GM18499 (cell line): ENCODE data around the gene CTCFL.

Experiments used
- ATAC-seq: cut with Tn5 transposase; IDR thresholded peaks from one replicate; pipeline ENCODE4 v1.9.1; 2021; ENCODE audit warnings: moderate number of reproducible peaks; ENCODE audit not compliant: insufficient read depth, unreplicated experiment

CTCFL gene

DNA sequence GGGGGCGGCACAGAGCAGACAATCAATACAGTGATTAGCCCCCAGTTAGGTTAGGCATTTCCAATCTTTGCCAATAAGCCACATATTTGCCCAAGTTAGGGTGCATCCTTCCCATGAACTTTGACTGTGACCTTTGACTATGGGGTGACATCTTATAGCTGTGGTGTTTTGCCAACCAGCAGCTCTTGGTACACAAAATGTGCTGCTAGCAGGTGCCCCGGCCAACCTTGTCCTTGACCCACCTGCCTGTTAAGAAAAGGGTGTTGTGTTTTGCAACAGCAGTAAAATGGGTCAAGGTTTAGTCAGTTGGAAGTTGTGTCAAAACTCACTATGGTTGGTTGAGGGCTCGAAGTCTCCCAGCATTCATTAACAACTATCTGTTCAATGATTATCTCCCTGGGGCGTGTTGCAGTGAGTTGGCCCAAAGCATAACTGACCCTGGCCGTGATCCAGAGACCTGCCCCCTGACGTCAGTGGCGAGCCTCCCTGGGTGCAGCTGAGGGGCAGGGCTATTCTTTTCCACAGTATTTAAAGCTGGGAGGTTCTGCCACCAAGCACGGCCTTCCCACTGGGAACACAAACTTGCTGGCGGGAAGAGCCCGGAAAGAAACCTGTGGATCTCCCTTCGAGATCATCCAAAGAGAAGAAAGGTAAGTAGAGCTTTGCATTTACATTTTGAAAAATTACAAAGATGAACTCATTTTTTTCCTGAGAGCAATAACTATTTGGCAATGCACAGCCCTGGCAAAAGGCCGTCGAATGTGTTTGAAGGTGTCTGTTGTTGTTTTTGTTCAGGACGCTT, 35.8 kb upstream of the CTCFL start, which contains the start of gene PCK1:
Gene PCK1, plus strand, starts transcription at position 557 of the 802 bp plus-strand sequence. CDS start 302 bp downstream, outside the sequence.
- no peak for ATAC-seq

- ATAC-seq = no peak
Observed at GRCh38 chr20:57559658-57560553, 35.0 kb upstream of the CTCFL start.

- ATAC-seq = no peak
Observed at GRCh38 chr20:57559289-57559634, 34.3 kb upstream of the CTCFL start.

GRCh38 chr20:57558614-57559288, 33.8 kb upstream of the CTCFL start:
- ATAC-seq = no peak

- ATAC-seq = no peak
Observed at GRCh38 chr20:57557926-57558613, 33.1 kb upstream of the CTCFL start.

GRCh38 chr20:57556980-57557274, 32.0 kb upstream of the CTCFL start:
- ATAC-seq = no peak

- ATAC-seq = no peak
Observed at GRCh38 chr20:57555457-57556184, 30.7 kb upstream of the CTCFL start.

DNA sequence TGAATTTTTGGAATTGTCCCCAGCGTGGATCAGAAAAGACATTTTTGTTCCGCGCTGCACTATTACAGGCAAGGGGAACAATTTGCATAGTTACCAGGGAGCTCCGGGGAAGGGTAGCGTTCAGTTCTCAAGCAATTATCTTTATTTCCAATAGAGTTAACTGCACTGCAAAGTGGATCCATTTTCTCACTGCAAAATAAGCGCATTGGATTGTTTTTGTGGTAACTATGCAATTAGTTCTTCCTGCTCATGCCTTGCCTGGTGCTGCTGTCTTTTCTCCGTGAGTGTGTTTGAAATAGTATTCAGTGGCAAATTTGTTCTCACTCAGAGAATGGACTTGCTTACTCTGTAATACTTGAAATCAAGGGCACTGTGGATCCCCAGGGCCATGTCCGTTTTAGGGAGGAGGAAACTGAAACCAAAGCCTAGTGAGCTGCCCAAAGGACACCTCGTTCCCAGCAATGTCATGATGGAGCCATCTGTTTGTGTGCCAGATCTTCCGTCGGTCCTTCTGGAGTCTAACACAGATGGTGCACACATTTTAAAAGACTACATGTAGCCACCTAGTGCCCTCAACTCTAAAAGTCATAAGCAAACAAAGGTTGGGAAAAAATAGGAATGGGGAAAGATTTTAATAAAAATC, 28.6 kb upstream of the CTCFL start:
- ATAC-seq = no peak

DNA sequence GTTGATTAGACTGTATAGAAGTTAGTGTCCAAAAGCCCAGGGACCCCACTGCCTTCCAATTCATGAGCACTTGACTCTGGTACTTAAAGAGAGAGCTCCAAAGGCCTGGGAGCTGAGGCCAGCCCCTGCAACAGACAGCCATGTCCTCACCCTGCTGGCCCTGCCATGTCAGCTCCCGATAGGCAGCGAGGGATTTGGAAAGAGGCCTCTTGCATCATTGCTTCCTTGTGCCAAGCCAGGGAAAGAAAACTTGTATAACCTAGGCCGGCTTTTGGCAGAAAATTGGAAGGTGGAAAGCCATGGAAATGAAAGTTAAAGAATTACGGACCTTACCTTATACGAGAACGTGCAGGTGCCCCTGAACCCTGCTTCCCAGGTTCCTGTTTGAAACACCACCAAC, 27.5 kb upstream of the CTCFL start:
- no peak for ATAC-seq

GRCh38 chr20:57548177-57549058, 23.5 kb upstream of the CTCFL start:
- ATAC-seq = no peak

DNA sequence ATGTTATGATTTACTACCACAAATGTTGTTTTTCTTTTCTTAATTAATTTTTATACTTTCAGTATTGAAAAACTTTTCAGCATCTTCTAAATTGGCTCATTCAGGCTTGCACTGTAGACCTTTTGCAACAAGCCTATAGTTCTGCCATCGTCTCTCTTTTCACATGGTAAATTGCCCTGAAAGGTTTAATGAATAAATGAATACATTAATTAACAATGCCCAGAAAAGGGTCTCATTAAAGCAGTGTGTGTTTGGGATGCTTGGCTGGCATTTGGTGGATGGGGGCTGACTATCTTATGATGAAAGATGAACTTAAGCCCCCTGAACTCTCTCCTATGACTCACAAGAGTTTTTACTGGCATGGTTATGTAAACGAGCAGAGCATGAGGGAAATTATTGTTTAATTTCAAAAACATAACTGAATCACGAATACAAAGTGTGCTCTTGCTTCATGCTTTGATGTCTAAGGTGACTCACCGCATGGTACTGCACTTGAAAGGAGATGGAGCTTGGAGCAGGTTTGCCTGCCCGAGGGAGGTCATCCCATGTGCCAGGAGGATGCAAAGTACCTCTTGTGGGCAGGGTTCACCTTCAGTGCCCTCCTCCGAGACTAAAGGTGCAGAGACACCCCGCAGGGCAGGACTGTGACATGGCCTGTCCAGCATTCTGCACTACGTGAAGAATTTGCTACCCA, 22.2 kb upstream of the CTCFL start:
- ATAC-seq = no peak

GRCh38 chr20:57545927-57546662, 21.2 kb upstream of the CTCFL start:
- no peak for ATAC-seq

GRCh38 chr20:57544838-57545564, 20.1 kb upstream of the CTCFL start:
- ATAC-seq = no peak

- no peak for ATAC-seq
Observed at GRCh38 chr20:57543754-57544153, 18.8 kb upstream of the CTCFL start.

GRCh38 chr20:57540890-57541580, 16.1 kb upstream of the CTCFL start:
- ATAC-seq = no peak

- no peak for ATAC-seq
Observed at GRCh38 chr20:57539889-57540288, 14.9 kb upstream of the CTCFL start.
